ENCODE results near the gene TMEM187.

- no peak for TF ChIP-seq CTCF (IDR thresholded peaks at IDR 0.05)
- no peak for TF ChIP-seq EZH2 (IDR thresholded peaks at IDR 0.05; ENCODE audit: borderline replicate concordance, insufficient read depth, low read depth, low read length, poor library complexity, severe bottlenecking)
These were observed 26.3 kb upstream of the TMEM187 start for GRCh38 chrX:153945956-153946943.
